Chondrocyte (in vitro differentiated cells): Measurements from ENCODE around the gene NR2F2. TPM values are rescaled to one million over a fixed set of nuclear protein-coding genes. Genes with fewer than 3 reads are reported as not detected.

ENCODE experiments used
- DNase-seq: peaks from one replicate; pipeline ENCODE4 v3.0.0; 2021; ENCODE audit warnings: mixed read lengths, low spot score
- H3K27ac Mint-ChIP-seq: one replicate; pipeline ENCODE4 v1.8.0; 2021; ENCODE audit warnings: mild to moderate bottlenecking, moderate library complexity, mixed read lengths; ENCODE audit not compliant: unreplicated experiment
- H3K27me3 Mint-ChIP-seq: 2 replicates; pipeline ENCODE4 v1.8.0; 2021; ENCODE audit warnings: low read depth, mixed read lengths
- H3K36me3 Mint-ChIP-seq: 2 replicates; pipeline ENCODE4 v1.8.0; 2021; ENCODE audit warnings: low read depth, mixed read lengths
- H3K4me1 Mint-ChIP-seq: 2 replicates; pipeline ENCODE4 v1.8.0; 2021; ENCODE audit warnings: low read depth, mild to moderate bottlenecking, mixed read lengths
- H3K4me3 Mint-ChIP-seq: one replicate; pipeline ENCODE4 v1.8.0; 2021; ENCODE audit warnings: mild to moderate bottlenecking, moderate library complexity, mixed read lengths; ENCODE audit not compliant: unreplicated experiment
- H3K9me3 Mint-ChIP-seq: 2 replicates; pipeline ENCODE4 v1.8.0; 2021; ENCODE audit warnings: low read depth, mixed read lengths
- CTCF ChIP-seq: fragments of 200-600 bp; sonication (generic); IDR thresholded peaks from 2 replicates; pipeline ENCODE4 v1.5.0; 2021; ENCODE audit warnings: antibody characterized with exemption, mild to moderate bottlenecking, moderate library complexity
- total RNA-seq: library from RNA; stranded (reverse); gene quantifications from 3 replicates; pipeline ENCODE4 v1.2.1, GENCODE V29; 2021

NR2F2 gene
- total RNA-seq, 1 donor from 2014 or later: 169 TPM

DNA sequence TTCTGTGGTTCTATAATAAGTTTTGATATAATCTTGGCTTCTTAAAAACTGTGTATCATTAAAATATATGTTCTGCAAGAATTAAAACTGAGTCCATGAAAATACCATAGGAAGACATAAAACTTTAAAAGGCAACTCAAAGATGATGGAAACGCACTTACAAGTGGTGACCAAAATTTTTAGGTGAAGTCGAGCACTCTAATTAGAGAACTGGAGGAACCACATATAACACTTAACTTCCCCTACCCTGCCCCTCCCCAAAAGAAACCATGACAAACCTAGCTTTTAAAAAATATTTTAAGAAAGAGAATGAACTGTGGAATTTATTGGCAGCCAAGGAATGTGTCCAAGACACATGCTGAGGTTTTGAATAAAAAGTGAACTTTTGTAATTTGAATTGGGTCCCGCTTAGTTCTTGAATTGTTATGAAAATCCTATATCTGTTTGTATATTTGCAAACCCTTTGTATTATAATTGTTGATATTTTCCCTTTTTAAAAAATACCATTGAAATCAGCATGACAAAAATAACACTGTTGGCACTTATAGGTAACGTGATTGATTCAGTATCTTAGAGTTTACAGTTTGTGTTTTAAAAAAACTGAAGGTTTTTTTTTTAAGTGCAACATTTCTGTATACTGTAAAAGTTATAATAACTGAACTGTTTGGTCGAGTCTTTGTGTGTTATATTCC, 7.7 kb downstream of the NR2F2 start:
- Mint-ChIP-seq H3K27me3 (no peaks in the 10 kb centered on the region), H3K27ac (peak overlapping the region; percentile 100), H3K4me3 (peak overlapping the region; percentile 92), H3K36me3 (peaks cover 75% of the 10 kb centered on the region), H3K4me1 (peaks cover 70% of the 10 kb centered on the region), H3K9me3 (no peaks in the 10 kb centered on the region)
- no peak for TF ChIP-seq CTCF
- no peak for DNase-seq

DNA sequence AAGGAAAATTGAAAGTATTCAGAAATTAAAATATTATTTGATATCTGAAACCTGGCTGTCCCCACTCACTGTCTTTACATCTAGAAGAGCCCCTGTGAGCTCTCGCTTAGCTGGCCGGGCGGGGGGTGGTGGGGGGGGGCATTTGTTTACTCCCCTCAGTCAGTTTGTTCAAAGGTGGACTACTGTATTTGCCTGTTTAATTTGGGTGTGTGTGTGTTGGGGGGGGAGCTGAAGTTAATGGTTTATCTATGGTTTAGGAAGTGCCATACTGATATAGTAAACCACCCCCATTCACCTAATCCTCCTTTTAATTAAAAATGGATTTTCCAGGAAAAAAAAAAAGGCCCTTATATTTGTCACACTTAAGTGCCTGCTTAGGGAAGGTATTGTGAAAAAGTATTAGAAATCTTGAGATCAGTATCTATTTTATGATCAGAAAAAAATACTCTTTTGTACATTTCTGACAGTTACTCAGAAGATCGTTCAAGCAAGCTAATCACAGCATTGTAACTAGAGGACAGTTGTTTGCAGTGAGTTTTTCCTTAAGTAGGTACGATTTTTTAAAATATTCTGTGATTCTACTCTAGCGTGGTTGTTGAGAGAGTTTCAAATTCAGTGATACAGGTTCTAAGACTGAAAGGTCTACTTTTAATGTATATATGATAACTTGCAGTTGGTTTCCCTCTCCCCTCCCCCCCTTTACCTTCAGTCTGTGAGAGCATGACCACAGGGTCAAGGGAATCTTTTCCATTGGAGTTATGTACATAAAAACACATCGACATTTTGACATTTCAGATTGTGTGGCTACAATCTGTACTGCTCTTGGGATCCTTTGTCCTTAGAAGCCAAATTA, 8.5 kb downstream of the NR2F2 start:
- H3K27ac Mint-ChIP-seq: peak overlapping the region; percentile 100
- H3K4me1 Mint-ChIP-seq: peaks cover 77% of the 10 kb centered on the region
- H3K4me3 Mint-ChIP-seq: peak overlapping the region; percentile 92
- H3K9me3 Mint-ChIP-seq: no peaks in the 10 kb centered on the region
- TF ChIP-seq CTCF: no peak
- H3K36me3 Mint-ChIP-seq: peaks cover 71% of the 10 kb centered on the region
- H3K27me3 Mint-ChIP-seq: no peaks in the 10 kb centered on the region
- no peak for DNase-seq

- Mint-ChIP-seq H3K4me1 (peaks cover 85% of the 10 kb centered on the region), H3K27ac (peak overlapping the region; percentile 100), H3K36me3 (peaks cover 68% of the 10 kb centered on the region), H3K27me3 (no peaks in the 10 kb centered on the region), H3K9me3 (no peaks in the 10 kb centered on the region), H3K4me3 (peak overlapping the region; percentile 92)
- TF ChIP-seq CTCF: no peak
- no peak for DNase-seq
Measured at GRCh38 chr15:96339619-96340347, 9.3 kb downstream of the NR2F2 start.

DNA sequence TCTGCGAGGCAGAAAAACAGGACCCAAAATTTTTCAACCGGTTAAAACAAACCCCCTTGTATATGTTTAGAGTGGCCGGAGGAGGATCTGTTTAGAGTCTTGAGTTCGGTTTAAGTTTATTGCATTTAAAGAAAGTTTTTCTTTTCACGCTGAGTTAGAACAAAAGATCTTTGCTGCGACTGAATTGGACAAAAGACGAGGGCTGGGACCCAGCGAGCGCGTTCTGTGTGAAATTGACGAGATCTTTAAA, 9.8 kb downstream of the NR2F2 start:
- DNase-seq: no peak
- peaks cover 86% of the 10 kb centered on the region for H3K4me1 Mint-ChIP-seq
- peak overlapping the region; percentile 92 for H3K4me3 Mint-ChIP-seq
- no peaks in the 10 kb centered on the region for H3K9me3 Mint-ChIP-seq
- no peak for TF ChIP-seq CTCF
- no peaks in the 10 kb centered on the region for H3K27me3 Mint-ChIP-seq
- peaks cover 65% of the 10 kb centered on the region for H3K36me3 Mint-ChIP-seq
- H3K27ac Mint-ChIP-seq: peak overlapping the region; percentile 100
